HG02840 (cell line): ENCODE measurements around the gene CD4.
A peak's percentile ranks its signal among the peaks of the same experiment; 100 is the strongest.
"Not testable (repeated sequence)": the region's sequence is repeated elsewhere in the genome, so short reads cannot be mapped to it uniquely, and the experiment has no call there.

Source experiments
- ATAC-seq: cut with Tn5 transposase; IDR thresholded peaks from one replicate; pipeline ENCODE4 v1.9.1; 2021; ENCODE audit warnings: mild to moderate bottlenecking, moderate library complexity, moderate number of reproducible peaks; ENCODE audit not compliant: unreplicated experiment, low FRiP score

Gene CD4

GRCh38 chr12:6788972-6789924 is at the start of gene CD4:
Gene CD4 (plus strand): TSS chr12:6789528. CDS start chr12:6800139, 10,611 bp downstream.
- ATAC-seq, result no peak

GRCh38 chr12:6742080-6742479 is 47.2 kb upstream of the CD4 start:
- ATAC-seq, result not testable (repeated sequence)

GRCh38 chr12:6742834-6743233 is 46.5 kb upstream of the CD4 start:
- no peak for ATAC-seq

GRCh38 chr12:6743300-6743699 is 46.0 kb upstream of the CD4 start:
- ATAC-seq, result not testable (repeated sequence)

- ATAC-seq, result no peak
These were observed 43.4 kb upstream of the CD4 start for GRCh38 chr12:6745741-6746525.

GRCh38 chr12:6747216-6747615 is 42.1 kb upstream of the CD4 start:
- ATAC-seq, result no peak

- no peak for ATAC-seq
These were observed 40.6 kb upstream of the CD4 start for GRCh38 chr12:6748761-6749160.

GRCh38 chr12:6750506-6750905 is 38.8 kb upstream of the CD4 start:
- ATAC-seq, result no peak

- ATAC-seq, result no peak
These were observed 37.6 kb upstream of the CD4 start for GRCh38 chr12:6751767-6752166.

GRCh38 chr12:6752167-6752920 is 37.0 kb upstream of the CD4 start:
- ATAC-seq, result peak; percentile 8

GRCh38 chr12:6752921-6753771 is 36.2 kb upstream of the CD4 start, which contains the start of gene MLF2:
Gene MLF2 (minus strand): TSS chr12:6753141. CDS start chr12:6752334, 807 bp downstream.
- ATAC-seq, result peak; percentile 82

GRCh38 chr12:6753772-6754356 is 35.5 kb upstream of the CD4 start:
- no peak for ATAC-seq

GRCh38 chr12:6754411-6754810 is 34.9 kb upstream of the CD4 start:
- ATAC-seq, result no peak

- no peak for ATAC-seq
These were observed 32.2 kb upstream of the CD4 start for GRCh38 chr12:6757028-6757690.

- ATAC-seq, result no peak
These were observed 30.7 kb upstream of the CD4 start for GRCh38 chr12:6758506-6759095.

GRCh38 chr12:6759741-6760140 is 29.6 kb upstream of the CD4 start:
- no peak for ATAC-seq

- ATAC-seq, result no peak
These were observed 25.9 kb upstream of the CD4 start for GRCh38 chr12:6763380-6763779.
